Measurements from ENCODE around the gene PTPN12. TPM values are rescaled to one million over a fixed set of nuclear protein-coding genes. Genes with fewer than 3 reads are reported as not detected.

The PTPN12 gene
- polyA plus RNA-seq, 1 donor from 2014 or later = 4.8 TPM

DNA sequence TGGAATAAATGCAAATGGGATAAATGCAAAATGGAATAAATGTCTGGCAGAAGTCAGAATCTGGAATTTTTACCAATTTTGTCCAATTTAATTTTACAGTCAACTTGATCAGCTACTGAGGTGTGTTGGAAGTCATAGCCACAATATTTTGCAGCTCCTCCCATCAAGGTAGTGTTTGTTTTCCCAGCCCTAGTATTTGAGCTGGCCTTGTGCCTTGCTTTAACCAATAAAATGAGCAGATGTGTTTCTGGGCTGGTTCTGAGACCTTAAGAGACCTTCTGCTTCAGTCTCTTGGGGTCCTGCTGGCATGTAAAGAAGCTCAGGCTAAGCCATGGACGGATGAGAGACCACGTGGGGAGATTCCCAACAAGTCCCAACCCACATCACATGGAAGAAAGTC, 116.5 kb downstream of the PTPN12 start:
- Mint-ChIP-seq H3K27ac (peak overlapping the region in 1 of 3 donors; percentile 31), H3K9me3 (no peaks in the 10 kb centered on the region), H3K4me1 (peaks cover 0 to 1% (median 0%) of the 10 kb centered on the region in 3 donors), H3K4me3 (no peak overlapping the region), H3K27me3 (no peaks in the 10 kb centered on the region), H3K36me3 (no peaks in the 10 kb centered on the region)

- Mint-ChIP-seq H3K4me3 (no peak overlapping the region), H3K27me3 (no peaks in the 10 kb centered on the region), H3K27ac (no peak overlapping the region), H3K9me3 (no peaks in the 10 kb centered on the region), H3K4me1 (peaks cover 0 to 1% (median 0%) of the 10 kb centered on the region in 3 donors), H3K36me3 (no peaks in the 10 kb centered on the region)
Measured at GRCh38 chr7:77655356-77655755, 118.3 kb downstream of the PTPN12 start.

- H3K4me1 Mint-ChIP-seq = peaks cover 0 to 1% (median 0%) of the 10 kb centered on the region in 3 donors
- H3K4me3 Mint-ChIP-seq = no peak overlapping the region
- H3K27ac Mint-ChIP-seq = no peak overlapping the region
- no peaks in the 10 kb centered on the region for H3K27me3 Mint-ChIP-seq
- no peaks in the 10 kb centered on the region for H3K36me3 Mint-ChIP-seq
- H3K9me3 Mint-ChIP-seq = no peaks in the 10 kb centered on the region
Measured at GRCh38 chr7:77655836-77656455, 118.9 kb downstream of the PTPN12 start.

DNA sequence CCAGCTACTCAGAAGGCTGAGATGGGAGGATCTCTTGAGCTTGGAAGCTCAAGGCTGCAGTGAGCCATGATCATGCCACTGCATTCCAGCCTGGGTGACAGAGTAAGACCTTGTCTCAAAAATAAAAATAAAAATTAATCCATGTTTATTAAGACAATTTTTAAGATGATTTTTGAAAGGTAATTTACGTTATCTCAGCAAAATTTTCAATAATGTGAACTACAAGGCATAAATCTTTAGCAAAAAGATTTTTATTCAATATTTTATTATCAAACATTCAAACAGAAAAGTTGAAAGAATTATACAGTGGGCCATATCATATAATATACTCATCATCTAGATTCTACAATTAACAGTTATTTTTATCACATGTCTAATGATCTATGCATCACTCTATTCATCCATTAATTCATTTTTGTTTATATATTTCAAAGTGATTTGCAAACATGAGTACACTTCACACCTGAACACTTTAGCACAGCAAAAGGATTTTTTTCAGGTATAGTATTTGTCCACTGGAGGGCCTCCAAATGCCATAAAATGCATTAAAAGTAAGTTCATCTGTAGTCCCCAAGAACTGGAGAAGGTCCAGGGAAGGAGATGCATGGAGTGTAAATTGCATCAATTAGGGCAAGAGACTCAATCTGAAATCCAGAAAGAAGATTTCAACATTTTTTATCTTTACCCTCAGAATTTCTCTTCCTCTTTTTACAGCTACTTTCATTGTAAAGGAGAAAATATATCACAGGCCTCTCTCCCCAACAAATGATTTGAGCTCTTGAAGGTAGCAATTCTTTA, 120.5 kb downstream of the PTPN12 start:
- Mint-ChIP-seq H3K9me3 (no peaks in the 10 kb centered on the region), H3K27ac (no peak overlapping the region), H3K4me3 (no peak overlapping the region), H3K36me3 (no peaks in the 10 kb centered on the region), H3K4me1 (no peaks in the 10 kb centered on the region), H3K27me3 (no peaks in the 10 kb centered on the region)

DNA sequence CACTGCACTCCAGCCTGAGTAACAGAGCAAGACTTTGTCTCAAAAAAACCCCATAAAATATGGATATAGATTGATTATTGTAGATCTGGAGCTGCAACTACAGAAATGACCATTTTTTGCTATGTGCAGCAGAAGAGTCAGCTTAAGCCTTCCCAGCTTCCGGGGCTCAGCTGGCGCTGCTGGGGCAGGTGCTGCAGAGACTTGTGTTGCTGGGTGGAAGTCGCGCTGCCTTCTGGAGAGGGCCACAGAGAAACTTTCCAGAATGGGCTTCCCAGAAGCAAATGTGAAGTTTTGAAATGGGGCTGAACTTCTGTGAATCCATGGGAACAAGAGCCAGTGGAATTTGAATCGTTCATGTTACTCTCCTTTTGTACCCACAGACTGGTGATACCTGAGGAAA, 121.8 kb downstream of the PTPN12 start:
- H3K4me1 Mint-ChIP-seq = no peaks in the 10 kb centered on the region
- H3K27me3 Mint-ChIP-seq = no peaks in the 10 kb centered on the region
- H3K27ac Mint-ChIP-seq = no peak overlapping the region
- H3K4me3 Mint-ChIP-seq = no peak overlapping the region
- H3K36me3 Mint-ChIP-seq = no peaks in the 10 kb centered on the region
- H3K9me3 Mint-ChIP-seq = no peaks in the 10 kb centered on the region

GRCh38 chr7:77661816-77662215, 124.7 kb downstream of the PTPN12 start:
- Mint-ChIP-seq H3K36me3 (no peaks in the 10 kb centered on the region), H3K27me3 (no peaks in the 10 kb centered on the region), H3K4me1 (no peaks in the 10 kb centered on the region), H3K9me3 (no peaks in the 10 kb centered on the region), H3K4me3 (no peak overlapping the region), H3K27ac (no peak overlapping the region)

DNA sequence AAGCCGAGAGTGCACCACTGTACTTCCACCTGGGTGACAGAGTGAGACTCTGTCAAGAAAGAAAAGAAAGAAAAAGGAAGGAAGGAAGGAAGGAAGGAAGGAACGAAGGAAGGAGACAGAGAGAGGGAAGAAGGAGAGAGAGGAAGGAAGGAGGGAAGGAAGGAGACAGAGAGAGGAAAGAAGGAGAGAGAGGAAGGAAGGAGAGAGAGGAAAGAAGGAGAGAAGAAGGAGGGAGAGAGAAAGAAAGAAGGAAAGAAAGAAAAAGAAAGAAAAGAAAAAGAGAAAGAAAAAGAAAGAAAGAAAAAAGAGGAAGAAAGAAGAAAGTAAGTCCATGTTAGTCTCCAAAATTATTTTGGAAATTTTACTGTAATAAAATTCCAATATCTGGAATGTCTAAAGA, 125.8 kb downstream of the PTPN12 start:
- Mint-ChIP-seq H3K27ac (no peak overlapping the region), H3K36me3 (no peaks in the 10 kb centered on the region), H3K9me3 (no peaks in the 10 kb centered on the region), H3K4me3 (no peak overlapping the region), H3K27me3 (no peaks in the 10 kb centered on the region), H3K4me1 (no peaks in the 10 kb centered on the region)

DNA sequence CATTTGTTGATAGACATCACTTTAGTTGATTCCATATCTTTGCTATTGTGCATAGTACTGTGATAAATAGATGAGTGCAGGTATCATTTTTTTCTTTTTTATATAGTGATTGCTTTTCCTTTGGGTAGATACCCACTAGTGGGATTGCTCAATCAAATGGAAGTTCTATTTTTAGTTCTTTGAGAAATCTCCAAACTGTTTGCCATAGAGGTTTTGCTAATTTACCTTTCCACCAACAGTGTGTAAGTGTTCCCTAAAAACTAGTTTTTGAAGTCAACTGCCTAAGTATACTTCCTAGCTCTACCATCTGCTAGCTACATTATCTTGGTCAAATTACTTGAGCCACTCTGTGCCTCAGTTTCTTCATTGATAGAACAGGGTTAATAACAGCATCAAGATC, 127.6 kb downstream of the PTPN12 start:
- Mint-ChIP-seq H3K36me3 (no peaks in the 10 kb centered on the region), H3K4me3 (no peak overlapping the region), H3K27me3 (no peaks in the 10 kb centered on the region), H3K9me3 (no peaks in the 10 kb centered on the region), H3K4me1 (no peaks in the 10 kb centered on the region), H3K27ac (no peak overlapping the region)

DNA sequence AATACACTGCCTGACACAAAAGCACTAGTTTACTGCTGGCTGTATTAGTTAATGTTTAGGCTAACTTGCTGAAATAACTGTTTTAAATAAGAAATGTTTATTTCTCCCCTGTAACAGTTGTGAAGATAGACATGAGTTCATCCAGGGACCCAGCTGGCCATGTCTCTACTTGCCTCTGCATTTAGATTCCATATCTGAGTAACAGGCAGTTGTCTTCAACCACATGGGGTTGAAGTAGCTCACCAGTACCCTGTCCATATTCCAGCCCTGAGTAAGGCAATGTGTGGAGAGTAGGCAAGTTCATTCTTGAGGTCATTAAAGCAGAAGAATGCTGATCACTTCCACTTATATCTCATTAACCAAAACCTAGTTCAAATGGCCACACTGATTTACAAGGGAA, 128.1 kb downstream of the PTPN12 start:
- H3K27ac Mint-ChIP-seq = no peak overlapping the region
- H3K27me3 Mint-ChIP-seq = no peaks in the 10 kb centered on the region
- H3K36me3 Mint-ChIP-seq = no peaks in the 10 kb centered on the region

DNA sequence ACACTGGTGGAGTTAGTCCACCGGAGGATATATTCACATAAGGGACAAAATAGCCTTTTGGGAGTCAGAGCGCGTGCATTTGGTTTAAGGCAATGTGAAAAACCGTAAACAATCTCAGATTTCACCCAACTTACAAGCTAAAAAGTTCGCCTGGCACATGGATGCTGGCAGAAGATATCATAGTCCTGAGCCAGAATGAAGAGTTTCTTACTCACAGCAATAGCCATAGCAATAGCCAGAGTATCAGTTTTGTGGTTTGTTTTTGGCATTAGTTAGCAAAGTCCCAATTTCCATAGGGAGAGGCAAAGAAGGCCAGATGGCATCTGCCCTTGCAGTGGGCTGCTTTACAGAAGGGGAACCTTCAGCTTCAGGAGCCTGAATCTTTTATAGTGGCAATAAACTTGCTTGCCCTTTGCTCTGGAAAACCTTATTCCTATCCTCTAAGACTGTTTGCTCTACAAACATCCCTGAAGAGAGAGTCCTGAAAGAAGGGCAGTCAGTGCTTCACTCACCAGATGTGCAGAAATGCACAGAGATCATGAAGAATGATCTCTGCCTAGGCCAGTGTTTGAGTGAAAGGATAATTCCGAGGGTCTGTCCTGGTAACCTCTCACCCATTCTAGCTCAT, 130.5 kb downstream of the PTPN12 start:
- no peaks in the 10 kb centered on the region for H3K9me3 Mint-ChIP-seq
- H3K27me3 Mint-ChIP-seq = no peaks in the 10 kb centered on the region
- H3K36me3 Mint-ChIP-seq = no peaks in the 10 kb centered on the region
- no peaks in the 10 kb centered on the region for H3K4me1 Mint-ChIP-seq
- H3K4me3 Mint-ChIP-seq = no peak overlapping the region
- no peak overlapping the region for H3K27ac Mint-ChIP-seq

More for the DNA sequence above, 128.1 kb downstream of the PTPN12 start:
- Mint-ChIP-seq H3K4me3 (no peak overlapping the region), H3K4me1 (no peaks in the 10 kb centered on the region), H3K9me3 (no peaks in the 10 kb centered on the region)

- Mint-ChIP-seq H3K4me1 (no peaks in the 10 kb centered on the region), H3K27me3 (no peaks in the 10 kb centered on the region), H3K9me3 (no peaks in the 10 kb centered on the region), H3K27ac (no peak overlapping the region), H3K36me3 (peaks cover 4% of the 10 kb centered on the region), H3K4me3 (no peak overlapping the region)
Measured at GRCh38 chr7:77674878-77675277, 137.8 kb downstream of the PTPN12 start.

- H3K27me3 Mint-ChIP-seq = no peaks in the 10 kb centered on the region
- no peak overlapping the region for H3K27ac Mint-ChIP-seq
- H3K36me3 Mint-ChIP-seq = peaks cover 14% of the 10 kb centered on the region
- no peaks in the 10 kb centered on the region for H3K4me1 Mint-ChIP-seq
- no peak overlapping the region for H3K4me3 Mint-ChIP-seq
- H3K9me3 Mint-ChIP-seq = no peaks in the 10 kb centered on the region
Measured at GRCh38 chr7:77679608-77680007, 142.5 kb downstream of the PTPN12 start.

GRCh38 chr7:77680266-77680665, 143.2 kb downstream of the PTPN12 start:
- no peak overlapping the region for H3K4me3 Mint-ChIP-seq

DNA sequence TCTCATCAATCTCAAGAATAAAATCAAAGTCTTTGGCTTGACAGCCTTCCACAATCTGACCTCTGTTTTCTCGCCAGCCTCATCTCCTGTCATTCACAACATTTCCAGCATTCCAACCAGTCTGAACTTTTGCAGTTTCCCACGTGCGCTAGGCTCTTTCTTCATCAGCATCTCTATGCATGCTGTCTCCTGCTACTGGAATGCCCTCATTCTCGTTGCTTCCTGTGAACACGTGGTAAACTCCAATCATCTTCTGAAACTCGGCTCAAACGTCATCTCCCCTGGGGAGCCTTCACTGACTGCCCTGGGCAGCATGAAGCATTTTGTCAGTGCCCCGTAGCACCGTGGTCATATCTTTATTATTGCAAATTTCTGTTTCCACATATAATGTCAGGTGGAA, 146.9 kb downstream of the PTPN12 start:
- Mint-ChIP-seq H3K9me3 (no peaks in the 10 kb centered on the region), H3K4me1 (peaks cover 4 to 10% (median 7%) of the 10 kb centered on the region in 3 donors), H3K27ac (no peak overlapping the region), H3K4me3 (no peak overlapping the region), H3K27me3 (no peaks in the 10 kb centered on the region), H3K36me3 (peaks cover 15% of the 10 kb centered on the region)

More at GRCh38 chr7:77680266-77680665, 143.2 kb downstream of the PTPN12 start:
- H3K36me3 Mint-ChIP-seq = peaks cover 13% of the 10 kb centered on the region
- no peak overlapping the region for H3K27ac Mint-ChIP-seq
- H3K9me3 Mint-ChIP-seq = no peaks in the 10 kb centered on the region
- no peaks in the 10 kb centered on the region for H3K4me1 Mint-ChIP-seq
- no peaks in the 10 kb centered on the region for H3K27me3 Mint-ChIP-seq

- H3K4me1 Mint-ChIP-seq = peaks cover 4 to 10% (median 7%) of the 10 kb centered on the region in 3 donors
- H3K27ac Mint-ChIP-seq = peak overlapping the region in 1 of 3 donors; percentile 41
- peaks cover 13% of the 10 kb centered on the region for H3K36me3 Mint-ChIP-seq
- H3K27me3 Mint-ChIP-seq = no peaks in the 10 kb centered on the region
- H3K9me3 Mint-ChIP-seq = no peaks in the 10 kb centered on the region
- H3K4me3 Mint-ChIP-seq = no peak overlapping the region
Measured at GRCh38 chr7:77685233-77685632, 148.1 kb downstream of the PTPN12 start.
